Endothelial cell of umbilical vein (primary cell): ENCODE data around the gene CTBP1. TPM values are rescaled to one million over a fixed set of nuclear protein-coding genes. Genes with fewer than 3 reads are reported as not detected.

ENCODE experiments used
- BruUV-seq: library from RNA; stranded (reverse); fragments of 400-500 nt; replicated peaks from 2 replicates; lab custom pipeline; 2021; lab: Mats Ljungman, UMichigan
- CTCF ChIA-PET: fragments of 300-600, 350-600 bp; sonication (Branson Sonifier 250); formaldehyde crosslinking; loops from one replicate; lab custom pipeline; 2021; ENCODE audit warnings: antibody characterized with exemption, inconsistent platforms; lab: Charles Lee
- POLR2A ChIA-PET: fragments of 300-600, 350-600 bp; sonication (Branson Sonifier 250); formaldehyde crosslinking; loops from one replicate; lab custom pipeline; 2021; ENCODE audit warnings: antibody characterized with exemption, inconsistent platforms; lab: Charles Lee
- DNase-seq: peaks from one replicate; pipeline ENCODE4 v3.0.0-alpha.2; 2011; ENCODE audit warnings: low read depth, low spot score
- FAIRE-seq: peaks from 2 replicates; lab custom pipeline; 2011; peaks lifted over from hg19 to GRCh38; lab: Jason Lieb, UNC
- H2AFZ ChIP-seq: 2 replicates; pipeline ENCODE4 v1.6.0; 2012; ENCODE audit warnings: low read depth, low read length, control low read depth, inconsistent platforms
- H3K27ac ChIP-seq: 2 replicates; pipeline ENCODE4 v1.5.1; 2011; ENCODE audit warnings: low read depth, mild to moderate bottlenecking, control low read depth, low read length, moderate library complexity; ENCODE audit not compliant: insufficient read depth
- H3K27me3 ChIP-seq, 2 experiments: 2 replicates each; pipeline versions ENCODE4 v1.6.0 to v1.6.1; 2011; ENCODE audit warnings: low read length in 2 of 2, mixed read lengths in 1 of 2; ENCODE audit not compliant: control insufficient read depth in 2 of 2, insufficient read depth in 2 of 2
- H3K36me3 ChIP-seq, 2 experiments: 2 replicates in 1 of 2; 3 replicates in 1 of 2; pipeline ENCODE4 v1.5.1; 2011; ENCODE audit warnings: low read length in 2 of 2, mild to moderate bottlenecking in 1 of 2, moderate library complexity in 1 of 2; ENCODE audit not compliant: control insufficient read depth in 2 of 2, insufficient read depth in 2 of 2; ENCODE audit errors: extremely low read depth in 1 of 2
- H3K4me1 ChIP-seq: 3 replicates; pipeline ENCODE4 v1.5.1; 2011; ENCODE audit warnings: mild to moderate bottlenecking, low read length; ENCODE audit not compliant: control insufficient read depth, insufficient read depth; ENCODE audit errors: extremely low read depth
- H3K4me2 ChIP-seq: 2 replicates; pipeline ENCODE4 v1.6.1; 2011; ENCODE audit warnings: low read length, control low read depth, mixed read lengths; ENCODE audit not compliant: insufficient read depth
- H3K4me3 ChIP-seq, 3 experiments: fragments of 200-600 bp in 1 of 3; sonication (generic), shearing (Covaris generic) in 1 of 3; replicated peaks in 1 of 3; 2 replicates each; pipeline ENCODE4 v1.5.1; 2011 to 2016; ENCODE audit warnings: control low read depth in 3 of 3, low read length in 3 of 3, mild to moderate bottlenecking in 2 of 3, inconsistent platforms in 1 of 3, low read depth in 1 of 3, moderate library complexity in 1 of 3; ENCODE audit not compliant: insufficient read depth in 1 of 3
- H3K79me2 ChIP-seq: 2 replicates; pipeline ENCODE4 v1.6.0; 2012; ENCODE audit warnings: low read length, inconsistent platforms; ENCODE audit not compliant: control insufficient read depth, insufficient read depth
- H3K9ac ChIP-seq: replicated peaks from 2 replicates; pipeline ENCODE3; 2011; ENCODE audit warnings: low read length, control low read depth; ENCODE audit not compliant: insufficient read depth; ENCODE audit errors: extremely low read depth
- H3K9me1 ChIP-seq: replicated peaks from 3 replicates; pipeline ENCODE4 v1.6.0; 2011; ENCODE audit warnings: mild to moderate bottlenecking, low read length; ENCODE audit not compliant: control insufficient read depth, insufficient read depth; ENCODE audit errors: extremely low read depth
- H3K9me3 ChIP-seq: replicated peaks from 2 replicates; pipeline ENCODE4 v1.5.1; 2012; ENCODE audit warnings: low read length, inconsistent platforms; ENCODE audit not compliant: control insufficient read depth, insufficient read depth
- H4K20me1 ChIP-seq: replicated peaks from 2 replicates; pipeline ENCODE3; 2011; ENCODE audit warnings: mild to moderate bottlenecking, low read length; ENCODE audit not compliant: control insufficient read depth, insufficient read depth; ENCODE audit errors: extremely low read depth
- EZH2 ChIP-seq: IDR thresholded peaks from 2 replicates; pipeline ENCODE4 v1.6.1; 2012; ENCODE audit warnings: borderline replicate concordance, low read depth, mild to moderate bottlenecking, moderate library complexity, low read length, inconsistent platforms; ENCODE audit not compliant: severe bottlenecking
- FOS ChIP-seq: IDR thresholded peaks from 2 replicates; pipeline ENCODE4 v1.6.1; 2011; ENCODE audit warnings: mild to moderate bottlenecking, low read length, moderate library complexity, borderline replicate concordance; ENCODE audit not compliant: insufficient read depth
- GATA2 ChIP-seq: IDR thresholded peaks from 2 replicates; pipeline ENCODE4 v1.7.0; 2011; ENCODE audit warnings: low read depth, mild to moderate bottlenecking, moderate library complexity, mixed read lengths, low read length; ENCODE audit not compliant: insufficient read length, insufficient read depth
- JUN ChIP-seq: IDR thresholded peaks from 2 replicates; pipeline ENCODE4 v1.6.1; 2011; ENCODE audit warnings: borderline replicate concordance, low read depth; ENCODE audit not compliant: insufficient read length, insufficient read depth
- MYC ChIP-seq: IDR thresholded peaks from one replicate; pipeline ENCODE4 v1.6.1; 2011; ENCODE audit warnings: mild to moderate bottlenecking, low read depth, low read length
- POLR2A ChIP-seq: IDR thresholded peaks from 2 replicates; pipeline ENCODE4 v1.6.1; 2012; ENCODE audit warnings: low read depth, mild to moderate bottlenecking, control low read depth, low read length
- POLR2AphosphoS5 ChIP-seq: IDR thresholded peaks from 2 replicates; pipeline ENCODE4 v1.6.1; 2012; ENCODE audit warnings: low read depth, mild to moderate bottlenecking, control low read depth, low read length, moderate library complexity; ENCODE audit not compliant: insufficient read depth
- dilution Hi-C: fragments of 300-500 bp; cut with MboI; formaldehyde crosslinking; loops from one replicate; pipeline ENCODE4 v1.15.0; 2019; ENCODE audit warnings: low sequenced_read_pairs; ENCODE audit not compliant: extremely low pct_ligation_motif_present
- intact Hi-C: fragments of 100-400 bp; cut with micrococcal nuclease; formaldehyde crosslinking; loops from one replicate; pipeline ENCODE4 v1.10.0; 2022
- polyA plus RNA-seq, 4 experiments: library from polyadenylated mRNA; depleted of rRNA in 3 of 4; stranded (reverse) in 3 of 4; unstranded in 1 of 4; fragments of >200 nt; gene quantifications; 2 replicates each; pipeline versions ENCODE4 v1.2.1 to v1.2.3, GENCODE V29; 2011 to 2012; ENCODE audit warnings: missing spikeins in 1 of 4
- total RNA-seq: library from RNA; stranded (reverse); gene quantifications from 2 replicates; pipeline ENCODE4 v1.2.3, GENCODE V29; 2021
- TF ChIP-seq, protein P1 (sequence below): IDR thresholded peaks from 2 replicates; pipeline ENCODE4 v1.6.1; 2011; ENCODE audit not compliant: insufficient read depth, insufficient read length
- TF ChIP-seq, protein P2 (sequence below), 2 donors: IDR thresholded peaks; 1 replicate in 1 of 2; 2 replicates in 1 of 2; pipeline ENCODE4 v1.5.1; 2011; ENCODE audit warnings: low read length in 2 of 2, mild to moderate bottlenecking in 2 of 2, moderate library complexity in 2 of 2, control low read depth in 1 of 2, inconsistent platforms in 1 of 2, low read depth in 1 of 2; ENCODE audit not compliant: insufficient read depth in 1 of 2; ENCODE audit errors: extremely low read depth in 1 of 2

CTBP1 gene
- total and polyA plus RNA-seq, 2 donors (not counting 3 experiments of a cell fraction or from before 2014, with no cell fraction given) = 165 to 167 TPM

DNA sequence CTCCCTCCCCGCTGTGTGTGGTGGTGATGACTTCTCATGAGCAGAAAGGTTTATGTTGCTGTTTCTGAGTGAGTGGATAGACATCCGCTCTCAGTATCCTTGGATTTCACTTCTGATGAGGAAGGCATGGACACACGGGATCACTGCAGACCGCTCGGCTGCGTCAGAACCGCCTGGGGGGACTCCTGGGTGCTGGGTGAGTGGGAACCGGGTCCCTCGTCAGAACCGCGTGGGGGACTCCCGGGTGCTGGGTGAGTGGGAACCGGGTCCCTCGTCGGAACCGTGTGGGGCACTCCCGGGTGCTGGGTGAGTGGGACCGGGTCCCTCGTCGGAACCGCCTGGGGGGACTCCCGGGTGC is 9.0 kb downstream of the CTBP1 start:
- no peak overlapping the region for H3K27ac ChIP-seq
- no peak overlapping the region for H3K4me3 ChIP-seq
- DNase-seq (no peak), FAIRE-seq (no peak)
- H3K4me1 ChIP-seq = no peaks in the 10 kb centered on the region
- H3K36me3 ChIP-seq = peaks cover 3 to 41% of the 10 kb centered on the region in 2 experiments
- CTCF ChIA-PET = no interaction called here
- POLR2A ChIA-PET = no interaction called here
- intact Hi-C loops (loop anchor here (5.0 kb wide), 1 partner anchor 67 kb away; no protein-coding TSS in a partner anchor), dilution Hi-C loops (no loop called here)
- no peaks in the 10 kb centered on the region for H4K20me1 ChIP-seq
- TF ChIP-seq EZH2 = no peak
- TF ChIP-seq, protein P1, sequence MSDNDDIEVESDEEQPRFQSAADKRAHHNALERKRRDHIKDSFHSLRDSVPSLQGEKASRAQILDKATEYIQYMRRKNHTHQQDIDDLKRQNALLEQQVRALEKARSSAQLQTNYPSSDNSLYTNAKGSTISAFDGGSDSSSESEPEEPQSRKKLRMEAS = no peak
- TF ChIP-seq POLR2A = no peak
- TF ChIP-seq POLR2AphosphoS5 = no peak
- TF ChIP-seq JUN = no peak
- no peak for TF ChIP-seq GATA2
- TF ChIP-seq, protein P2, sequence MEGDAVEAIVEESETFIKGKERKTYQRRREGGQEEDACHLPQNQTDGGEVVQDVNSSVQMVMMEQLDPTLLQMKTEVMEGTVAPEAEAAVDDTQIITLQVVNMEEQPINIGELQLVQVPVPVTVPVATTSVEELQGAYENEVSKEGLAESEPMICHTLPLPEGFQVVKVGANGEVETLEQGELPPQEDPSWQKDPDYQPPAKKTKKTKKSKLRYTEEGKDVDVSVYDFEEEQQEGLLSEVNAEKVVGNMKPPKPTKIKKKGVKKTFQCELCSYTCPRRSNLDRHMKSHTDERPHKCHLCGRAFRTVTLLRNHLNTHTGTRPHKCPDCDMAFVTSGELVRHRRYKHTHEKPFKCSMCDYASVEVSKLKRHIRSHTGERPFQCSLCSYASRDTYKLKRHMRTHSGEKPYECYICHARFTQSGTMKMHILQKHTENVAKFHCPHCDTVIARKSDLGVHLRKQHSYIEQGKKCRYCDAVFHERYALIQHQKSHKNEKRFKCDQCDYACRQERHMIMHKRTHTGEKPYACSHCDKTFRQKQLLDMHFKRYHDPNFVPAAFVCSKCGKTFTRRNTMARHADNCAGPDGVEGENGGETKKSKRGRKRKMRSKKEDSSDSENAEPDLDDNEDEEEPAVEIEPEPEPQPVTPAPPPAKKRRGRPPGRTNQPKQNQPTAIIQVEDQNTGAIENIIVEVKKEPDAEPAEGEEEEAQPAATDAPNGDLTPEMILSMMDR (IDR thresholded peaks at IDR 0.05; ENCODE audit: extremely low read depth in 1 of 2, insufficient read depth in 1 of 2, low read depth in 1 of 2, low read length in 2 of 2) = no peak
- TF ChIP-seq FOS = no peak
- no peak for TF ChIP-seq MYC
- no peak overlapping the region for H3K4me2 ChIP-seq
- no TSS peak for BruUV-seq
- H3K27me3 ChIP-seq = no peaks in the 10 kb centered on the region
- H3K79me2 ChIP-seq = peaks cover 57% of the 10 kb centered on the region
- no peaks in the 10 kb centered on the region for H3K9me3 ChIP-seq
- H2AFZ ChIP-seq = no peak overlapping the region
- H3K9me1 ChIP-seq = no peaks in the 10 kb centered on the region
- no peak overlapping the region for H3K9ac ChIP-seq
